ENCODE measurements around the gene RPS24.
"Not testable (repeated sequence)": the region's sequence is repeated elsewhere in the genome, so short reads cannot be mapped to it uniquely, and the experiment has no call there.

The RPS24 gene

DNA sequence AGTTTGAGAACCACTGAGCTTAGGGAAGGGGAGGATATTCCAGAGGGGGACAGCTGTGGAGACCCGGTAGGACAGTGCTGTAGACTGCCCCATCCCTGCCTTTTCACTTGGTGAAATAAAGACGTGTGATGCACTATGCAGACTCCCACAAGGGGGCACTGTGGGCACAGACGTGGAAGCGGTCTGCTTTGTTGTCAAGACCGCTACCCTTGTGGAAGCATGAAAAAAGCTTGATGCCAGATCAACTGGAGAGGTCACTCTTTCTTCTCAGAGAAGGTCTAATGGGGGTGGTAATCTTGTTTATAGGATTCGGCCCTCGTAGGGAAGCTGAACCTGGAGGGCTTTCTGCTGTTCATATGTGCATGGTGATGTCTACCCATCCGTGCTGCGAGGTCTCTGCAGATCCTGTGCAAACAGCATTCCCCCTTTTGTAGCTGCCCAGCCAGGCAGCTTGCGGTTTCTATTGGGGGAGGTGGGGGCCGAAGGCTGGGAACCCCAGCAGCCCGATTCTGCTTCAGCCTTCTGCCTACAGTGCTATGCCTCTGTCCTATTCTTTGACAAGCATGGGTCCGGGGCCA is 13.7 kb downstream of the RPS24 start:
- DNase-seq (ENCODE audit: low spot score) (peak; percentile 66), FAIRE-seq (no peak)

DNA sequence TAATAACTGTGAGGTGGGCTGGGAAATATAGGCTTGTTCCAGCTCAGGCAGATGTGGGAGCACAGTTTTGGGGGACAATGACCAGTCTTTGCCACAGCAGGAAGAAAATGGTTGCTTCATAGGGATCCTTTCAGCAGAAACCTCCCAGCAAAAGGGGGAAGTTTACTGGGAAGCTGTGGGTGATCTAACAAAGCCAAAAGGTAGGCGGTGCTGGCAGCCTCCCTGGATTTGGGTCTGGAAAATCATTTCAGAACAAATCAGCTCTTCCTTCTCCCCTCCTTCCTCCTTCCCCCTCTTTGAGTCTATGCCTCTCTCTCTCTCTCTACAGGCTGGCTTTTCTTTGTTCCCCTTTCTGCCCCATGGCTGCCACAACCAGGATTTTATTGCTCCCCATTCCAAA is 16.2 kb downstream of the RPS24 start:
- no peak for DNase-seq (ENCODE audit: low spot score)
- FAIRE-seq = no peak

DNA sequence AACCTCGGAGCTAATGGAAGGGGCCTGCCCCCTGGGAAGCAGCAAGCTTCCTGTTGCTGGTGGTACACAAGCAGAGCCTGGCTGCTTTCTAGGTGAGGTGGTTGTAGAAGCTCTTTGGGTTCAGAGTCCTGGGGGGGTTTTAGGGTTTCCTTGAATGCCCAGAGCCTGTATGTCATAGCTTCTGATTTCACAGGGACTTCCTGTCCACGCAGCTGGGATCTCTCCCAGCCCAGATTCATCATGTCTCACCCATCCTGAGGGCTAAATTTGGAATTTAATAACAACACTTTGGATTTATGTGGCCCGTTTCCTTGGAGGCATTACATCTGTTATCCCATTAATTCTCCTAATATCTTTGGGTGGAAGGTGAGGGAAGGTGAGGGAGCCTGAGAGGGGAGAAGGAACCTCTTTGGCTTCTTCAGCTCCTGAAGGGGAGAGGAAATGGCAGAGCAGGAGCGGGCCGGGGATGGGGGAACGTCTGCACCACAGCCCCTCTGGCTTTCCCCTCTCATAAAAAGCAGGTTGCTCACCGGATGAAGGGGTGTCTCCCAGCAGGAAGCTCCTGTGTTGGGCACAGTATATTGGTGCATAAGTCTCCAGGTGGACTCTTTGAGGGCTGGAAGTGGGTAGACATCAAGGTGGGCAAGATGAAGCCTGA is 19.7 kb downstream of the RPS24 start:
- no peak for DNase-seq (ENCODE audit: low spot score)
- no peak for FAIRE-seq

DNA sequence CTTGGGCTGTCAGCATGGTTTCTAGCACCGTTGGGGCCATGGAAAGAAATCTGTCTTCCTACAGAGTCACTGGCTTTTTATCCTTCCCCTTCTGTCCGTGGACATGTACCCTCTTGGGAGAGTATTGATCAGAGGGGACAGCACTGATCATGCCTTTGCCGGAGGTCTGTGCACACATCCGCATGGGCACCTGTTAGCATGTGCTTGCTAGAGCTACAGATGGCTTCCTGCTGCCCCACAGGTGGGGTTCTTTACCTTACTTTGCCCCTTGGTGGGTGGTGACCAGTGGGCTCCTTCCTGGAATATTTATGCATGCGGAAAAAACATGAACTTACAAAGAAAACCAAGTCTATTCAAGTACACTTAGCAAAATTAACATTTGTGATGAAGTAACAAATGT is 24.9 kb downstream of the RPS24 start:
- no peak for DNase-seq (ENCODE audit: low spot score)
- FAIRE-seq = no peak

DNA sequence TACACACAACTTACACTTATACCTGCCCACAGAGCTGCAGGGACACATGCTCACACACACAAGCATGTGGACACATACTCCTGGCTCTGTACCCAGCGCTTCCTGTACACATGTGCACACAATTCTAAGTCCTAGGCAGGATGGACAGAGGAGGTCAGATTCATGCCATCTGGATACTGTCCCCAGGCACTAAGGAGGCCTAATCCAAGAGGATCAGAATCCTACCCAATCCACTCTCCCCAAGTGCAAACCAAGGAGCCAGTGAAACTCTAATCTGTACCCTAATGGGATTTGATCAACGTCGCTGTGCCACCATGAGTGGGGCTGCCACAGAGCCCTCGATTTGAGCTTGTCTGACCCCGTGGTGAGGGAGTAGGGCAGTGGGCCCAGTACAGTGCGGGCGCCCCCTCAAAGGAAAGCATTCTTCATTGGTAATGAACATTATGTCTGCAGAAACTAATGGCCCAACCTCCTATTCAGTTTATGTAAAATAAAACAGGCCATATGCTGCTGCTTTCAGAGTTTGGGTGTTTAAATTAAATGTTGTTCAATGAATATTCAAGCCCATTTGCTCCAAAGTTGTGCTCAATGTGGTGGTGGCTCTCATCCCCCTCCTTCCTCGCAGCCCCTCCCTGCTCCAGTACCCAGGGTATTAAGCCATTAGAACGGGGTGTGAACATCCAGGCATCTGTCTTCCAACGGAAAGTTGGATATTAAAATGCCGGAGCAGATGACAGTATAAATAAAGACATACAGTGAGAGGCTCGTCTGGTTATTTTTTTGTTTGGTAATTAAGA is 26.4 kb downstream of the RPS24 start:
- FAIRE-seq (no peak), DNase-seq (ENCODE audit: low spot score) (no peak)

DNA sequence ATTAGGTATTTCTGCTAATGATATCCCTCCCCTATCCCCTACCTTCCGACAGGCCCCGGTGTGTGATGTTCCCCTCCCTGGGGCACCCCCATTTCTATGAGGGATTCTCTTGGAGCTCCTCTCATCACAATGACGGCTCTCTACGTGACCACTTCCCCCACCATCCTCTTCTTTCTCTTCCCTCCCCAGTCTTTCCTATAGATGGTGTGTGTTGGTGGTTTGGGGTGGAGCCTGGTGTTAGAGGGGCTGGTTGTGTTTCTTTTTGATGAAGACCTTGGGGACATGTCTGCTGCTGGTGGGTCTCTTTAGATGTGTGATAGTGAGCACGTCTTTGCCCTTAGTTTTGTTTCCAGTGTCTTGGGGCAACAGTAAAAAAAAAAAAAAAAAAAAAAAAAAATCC is 28.6 kb downstream of the RPS24 start:
- FAIRE-seq = no peak
- DNase-seq (ENCODE audit: low spot score) = no peak

DNA sequence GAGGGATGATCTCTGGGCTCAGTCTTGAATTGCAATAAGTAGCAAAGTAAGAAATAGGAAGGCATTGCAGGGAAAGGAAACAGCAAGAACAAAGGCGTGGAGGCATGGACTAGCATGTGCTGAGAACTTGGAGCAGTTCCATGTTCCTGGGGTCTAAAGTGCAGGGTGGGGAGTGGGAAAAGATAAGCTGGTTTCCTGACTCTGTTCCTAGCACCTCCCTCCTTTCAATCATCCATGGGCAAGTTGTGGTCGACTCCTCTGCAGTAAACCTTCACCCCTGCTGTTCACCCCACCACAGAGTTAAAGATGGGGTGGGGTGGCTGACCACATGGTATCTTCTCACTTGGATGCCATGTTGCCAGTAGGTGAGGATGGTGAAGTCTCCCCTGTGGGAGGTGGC is 29.6 kb downstream of the RPS24 start:
- DNase-seq (ENCODE audit: low spot score) (no peak), FAIRE-seq (no peak)

DNA sequence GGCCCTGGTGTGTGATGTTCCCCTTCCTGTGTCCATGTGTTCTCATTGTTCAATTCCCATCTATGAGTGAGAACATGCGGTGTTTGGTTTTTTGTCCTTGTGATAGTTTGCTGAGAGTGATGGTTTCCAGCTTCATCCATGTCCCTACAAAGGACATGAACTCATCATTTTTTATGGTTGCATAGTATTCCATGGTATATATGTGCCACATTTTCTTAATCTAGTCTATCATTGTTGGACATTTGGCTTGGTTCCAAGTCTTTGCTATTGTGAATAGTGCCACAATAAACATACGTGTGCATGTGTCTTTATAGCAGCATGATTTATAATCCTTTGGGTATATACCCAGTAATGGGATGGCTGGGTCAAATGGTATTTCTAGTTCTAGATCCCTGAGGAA is 31.3 kb downstream of the RPS24 start:
- FAIRE-seq; DNase-seq (ENCODE audit: low spot score): not testable (repeated sequence)

DNA sequence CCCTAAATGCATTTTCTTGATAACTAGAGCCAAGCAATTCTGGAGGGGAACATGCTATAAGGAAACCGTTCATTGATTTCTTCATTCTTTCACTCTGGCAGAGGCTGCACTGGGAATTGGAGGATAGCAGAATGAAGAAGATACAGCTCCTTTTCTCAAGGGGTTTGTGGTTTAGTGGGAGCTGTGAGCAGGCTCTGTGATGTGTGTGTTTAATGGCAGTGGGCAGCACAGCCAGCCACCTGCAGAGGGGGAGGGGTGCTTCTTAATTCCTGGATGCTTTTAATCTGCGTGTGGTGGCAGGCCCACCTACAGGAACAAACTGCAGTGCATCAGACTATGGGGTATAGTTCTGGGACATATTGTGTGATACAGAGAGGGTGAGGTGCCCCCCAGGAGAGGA is 31.9 kb downstream of the RPS24 start:
- no peak for DNase-seq (ENCODE audit: low spot score)
- no peak for FAIRE-seq

DNA sequence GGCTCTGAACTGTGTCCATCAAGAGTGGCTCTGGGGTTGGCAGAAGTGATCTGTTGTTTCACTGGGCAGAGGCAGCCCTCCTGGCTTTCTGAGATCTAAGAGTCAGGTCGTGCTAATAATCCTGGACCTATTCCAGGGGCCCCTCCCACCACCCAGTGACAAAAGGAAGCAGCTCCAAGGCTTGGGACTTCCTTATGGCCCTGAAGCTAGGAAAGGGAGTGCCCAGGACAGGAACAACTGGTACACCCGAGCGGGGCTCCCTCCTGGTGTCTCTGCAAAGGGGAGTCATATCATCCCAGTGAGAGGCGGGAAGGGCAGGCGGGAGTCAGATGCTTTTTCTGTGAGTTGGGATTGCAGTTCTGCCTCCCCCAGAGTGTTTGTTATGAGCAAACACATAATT is 32.3 kb downstream of the RPS24 start:
- FAIRE-seq (no peak), DNase-seq (ENCODE audit: low spot score) (no peak)

DNA sequence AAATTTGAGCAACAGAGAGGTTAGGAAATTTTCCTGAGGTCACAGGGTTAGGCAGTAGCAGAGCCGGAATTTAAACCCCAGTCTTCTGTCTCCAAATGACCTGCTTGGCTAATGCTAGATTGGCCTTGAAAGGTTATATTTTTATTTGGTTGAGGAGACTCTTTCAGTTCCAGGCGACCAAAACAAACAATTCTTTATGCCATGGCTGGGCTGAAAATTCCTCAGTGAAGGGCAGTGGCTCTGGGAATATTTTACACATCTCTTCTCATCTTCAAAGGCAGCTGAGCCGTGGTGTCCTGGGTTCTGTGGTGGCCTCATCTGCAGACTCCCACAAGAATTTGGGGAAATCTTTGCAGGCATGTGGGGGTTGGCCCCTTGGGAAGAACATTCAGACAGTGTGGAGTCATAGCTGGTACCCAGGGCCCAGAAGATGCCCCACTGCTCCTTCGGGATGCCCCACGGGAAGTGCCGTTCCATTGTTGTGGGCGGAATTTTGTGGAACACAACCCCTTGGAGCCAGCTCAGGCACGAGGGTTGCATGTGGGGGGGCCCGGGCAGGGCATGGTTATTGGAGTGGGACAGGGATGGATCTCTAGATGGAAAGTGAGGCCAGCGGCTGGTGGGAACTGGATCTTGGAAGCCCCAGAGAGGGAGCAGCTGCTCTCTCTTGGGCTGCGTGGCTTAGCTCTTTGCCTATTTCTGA is 33.2 kb downstream of the RPS24 start:
- no peak for DNase-seq (ENCODE audit: low spot score)
- FAIRE-seq = no peak

DNA sequence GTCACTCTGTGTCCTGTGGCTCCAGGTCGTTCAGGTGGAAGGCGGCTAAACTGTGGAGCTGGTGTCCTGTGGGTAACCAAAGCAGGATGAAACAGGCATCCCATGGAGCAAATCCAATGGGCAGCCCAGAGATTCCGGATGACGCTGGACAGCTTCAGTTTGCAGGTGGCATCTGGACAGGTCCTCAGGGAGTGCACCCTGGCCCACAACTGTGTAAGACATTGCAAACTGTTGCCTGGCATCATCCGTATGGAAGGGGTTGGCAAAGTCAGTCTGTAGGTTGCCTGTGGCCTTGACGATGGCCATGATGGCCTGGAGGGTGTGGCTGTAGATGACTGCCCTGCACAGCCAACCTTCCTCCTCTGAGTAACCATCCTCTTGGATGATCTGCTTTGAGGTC is 35.5 kb downstream of the RPS24 start:
- FAIRE-seq (no peak), DNase-seq (ENCODE audit: low spot score) (no peak)

DNA sequence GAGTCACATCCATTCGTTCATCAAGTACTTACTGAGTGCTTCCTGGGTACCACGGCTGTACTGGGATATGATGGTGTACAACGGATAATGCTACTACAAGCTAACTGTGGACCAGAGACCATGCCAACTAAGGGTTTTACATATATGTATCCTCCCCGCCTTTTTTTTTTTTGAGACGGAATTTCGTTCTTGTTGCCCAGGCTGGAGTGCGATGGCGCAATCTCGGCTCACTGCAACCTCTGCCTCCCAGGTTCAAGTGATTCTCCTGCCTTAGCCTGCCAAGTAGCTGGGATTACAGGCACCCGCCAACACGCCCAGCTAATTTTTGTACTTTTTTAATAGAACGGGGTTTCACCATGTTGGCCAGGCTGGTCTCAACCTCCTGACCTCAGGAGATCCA is 36.4 kb downstream of the RPS24 start:
- not testable (repeated sequence) for DNase-seq (ENCODE audit: low spot score)

DNA sequence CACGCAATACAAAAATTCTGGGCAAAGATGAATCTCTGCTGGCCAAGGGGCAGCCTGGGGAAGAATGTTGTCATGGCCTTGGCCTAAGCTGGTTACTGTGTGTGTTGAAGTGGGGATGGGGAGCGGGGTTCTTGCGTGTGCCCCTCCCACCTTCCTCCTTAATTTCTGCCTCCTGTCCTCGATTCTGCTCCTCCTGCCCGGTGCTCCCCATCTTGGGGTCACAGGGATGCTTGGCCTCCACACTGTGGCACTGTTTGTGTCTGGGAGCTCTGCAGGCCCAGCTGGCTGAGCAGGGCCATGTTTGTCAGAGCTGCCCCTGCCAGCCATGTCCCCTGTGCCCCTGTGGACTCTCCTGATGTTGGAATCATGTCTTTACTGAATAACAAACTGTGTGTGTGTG is 37.1 kb downstream of the RPS24 start:
- no peak for FAIRE-seq
- no peak for DNase-seq (ENCODE audit: low spot score)

More for the DNA sequence above, 36.4 kb downstream of the RPS24 start:
- not testable (repeated sequence) for FAIRE-seq

DNA sequence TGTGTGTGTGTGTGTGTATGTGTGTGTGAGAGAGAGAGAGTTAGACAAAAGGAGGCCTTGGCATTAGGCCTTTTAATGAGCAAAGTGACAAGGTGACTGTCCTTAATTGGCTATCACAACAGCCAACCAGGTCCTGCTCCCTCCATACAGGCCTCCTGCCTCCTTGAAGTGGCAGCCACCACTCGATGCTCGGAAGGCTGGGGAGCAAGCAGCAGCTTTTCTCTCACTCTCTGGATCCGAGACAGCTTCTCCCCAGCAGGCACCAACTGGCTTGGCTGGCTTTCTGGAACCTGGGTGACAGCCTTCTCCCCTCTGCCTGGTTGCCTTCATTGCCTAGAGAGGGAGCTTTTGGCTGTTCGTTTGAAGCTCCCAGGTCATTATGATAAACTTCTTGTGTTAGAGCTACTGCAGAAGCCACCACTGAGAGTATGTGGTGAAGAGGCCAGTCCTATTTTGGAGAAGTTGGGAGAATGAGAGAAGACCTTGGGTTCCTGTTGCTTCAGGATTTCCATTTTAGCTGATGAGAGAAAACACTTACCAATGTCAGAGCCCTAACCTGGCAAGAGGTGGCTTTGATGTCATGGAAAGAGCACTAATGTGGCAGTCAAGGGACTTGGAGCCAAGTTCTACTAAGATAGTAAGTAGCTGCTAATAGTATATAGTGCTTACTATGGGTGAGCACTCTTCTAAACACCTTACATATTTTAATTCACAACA is 37.6 kb downstream of the RPS24 start:
- FAIRE-seq (no peak), DNase-seq (ENCODE audit: low spot score) (no peak)

DNA sequence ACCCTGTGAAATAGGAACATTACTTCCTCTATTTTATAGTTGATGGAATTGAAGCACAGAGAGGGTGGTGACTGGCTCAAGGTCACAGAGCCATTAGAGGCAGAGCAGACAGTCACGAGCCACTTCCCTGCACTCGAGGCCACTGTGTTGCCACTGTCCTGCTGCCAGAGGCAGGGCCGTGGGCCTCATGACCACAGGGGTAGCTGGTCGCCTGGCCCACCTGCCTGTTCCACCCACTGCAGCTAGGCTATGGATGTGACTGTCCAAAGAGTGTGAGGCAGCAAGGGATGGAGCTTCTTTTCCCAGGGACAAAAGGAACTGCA is 38.2 kb downstream of the RPS24 start:
- FAIRE-seq = no peak
- no peak for DNase-seq (ENCODE audit: low spot score)

DNA sequence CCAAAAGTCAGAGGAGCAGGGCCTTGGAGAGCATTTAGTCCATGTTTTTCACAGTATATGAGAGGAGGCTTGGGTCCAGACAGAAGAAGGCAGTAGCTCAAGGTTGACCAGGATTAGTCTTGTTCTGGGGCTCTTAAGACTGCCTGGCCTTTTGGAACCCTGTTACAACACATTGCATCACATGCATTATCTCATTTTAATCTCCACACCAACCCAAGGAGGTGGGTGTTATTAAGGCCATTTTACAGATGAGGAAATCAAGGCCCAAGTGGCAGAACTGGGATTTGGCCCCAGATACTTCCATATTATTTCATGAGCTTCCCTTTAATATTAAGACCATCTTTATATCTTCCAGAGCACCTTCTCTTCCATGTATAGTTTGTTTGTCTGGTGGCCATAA is 38.8 kb downstream of the RPS24 start:
- DNase-seq (ENCODE audit: low spot score) = no peak
- no peak for FAIRE-seq

DNA sequence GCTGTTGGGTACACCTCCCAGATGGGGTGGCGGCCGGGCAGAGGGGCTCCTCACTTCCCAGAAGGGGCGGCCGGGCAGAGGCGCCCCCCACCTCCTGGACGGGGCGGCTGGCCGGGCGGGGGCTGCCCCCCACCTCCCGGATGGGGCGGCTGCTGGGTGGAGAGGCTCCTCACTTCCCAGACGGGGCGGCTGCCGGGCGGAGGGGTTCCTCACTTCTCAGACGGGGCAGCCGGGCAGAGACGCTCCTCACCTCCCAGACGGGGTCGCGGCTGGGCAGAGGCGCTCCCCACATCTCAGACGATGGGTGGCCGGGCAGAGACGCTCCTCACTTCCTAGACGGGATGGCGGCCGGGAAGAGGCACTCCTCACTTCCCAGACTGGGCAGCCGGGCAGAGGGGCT is 42.1 kb downstream of the RPS24 start:
- not testable (repeated sequence) for FAIRE-seq; DNase-seq (ENCODE audit: low spot score)

DNA sequence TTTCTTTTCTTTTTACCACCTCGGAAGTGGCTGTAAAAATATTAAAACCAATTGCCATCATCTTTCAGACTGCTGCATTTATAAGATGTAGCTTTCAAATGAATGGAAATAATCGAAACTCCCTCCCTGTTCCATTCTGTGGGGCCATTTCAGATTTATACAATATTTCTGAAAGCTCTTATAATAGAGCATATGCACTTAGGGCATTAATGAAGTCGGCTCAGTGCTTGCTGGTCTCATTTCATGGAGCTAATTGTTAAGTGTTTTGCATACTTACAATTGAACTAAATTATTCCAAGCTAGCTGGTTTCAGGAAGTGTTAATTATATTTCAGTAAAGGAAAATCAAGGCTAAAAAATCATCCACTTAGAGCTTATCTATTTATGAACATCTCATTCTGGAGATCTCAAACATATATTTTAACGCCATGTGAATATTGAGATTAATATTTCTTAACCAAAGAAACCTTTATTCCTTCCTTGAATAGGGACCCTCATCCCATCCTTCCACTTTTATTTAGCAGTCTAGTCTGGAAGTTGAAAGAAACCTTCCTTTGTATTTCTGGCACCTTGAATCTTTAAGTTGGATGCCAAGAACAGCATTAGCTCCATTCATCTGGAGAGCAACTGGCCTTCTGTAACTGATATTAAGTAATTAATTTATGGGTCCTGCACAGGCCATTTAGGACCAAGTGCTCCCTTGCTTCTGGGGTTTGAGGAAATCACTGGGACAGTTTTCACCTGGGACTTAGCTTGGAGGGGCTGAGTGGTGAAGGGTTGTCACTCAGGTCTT is 45.1 kb downstream of the RPS24 start:
- DNase-seq (ENCODE audit: low spot score) (no peak), FAIRE-seq (no peak)

DNA sequence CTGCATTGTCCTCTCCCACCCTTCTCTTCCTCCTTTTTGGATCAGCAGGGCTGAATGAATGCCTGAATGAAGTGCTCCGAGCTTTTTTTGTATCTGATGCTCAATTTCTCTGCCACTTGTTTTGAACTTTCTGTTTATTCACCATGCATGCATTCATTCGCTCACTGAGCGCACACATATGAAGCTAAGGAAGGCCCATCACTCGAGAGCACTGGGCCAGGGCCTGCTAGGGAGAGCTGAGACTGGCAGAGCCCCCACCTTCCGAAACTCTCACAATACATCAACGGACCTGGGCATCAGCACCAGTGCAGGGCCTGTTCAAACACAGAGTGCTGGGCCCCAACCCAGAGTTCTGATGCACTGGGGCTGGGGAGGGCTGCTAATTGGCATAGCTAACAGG is 45.7 kb downstream of the RPS24 start:
- FAIRE-seq = no peak
- DNase-seq (ENCODE audit: low spot score) = no peak

DNA sequence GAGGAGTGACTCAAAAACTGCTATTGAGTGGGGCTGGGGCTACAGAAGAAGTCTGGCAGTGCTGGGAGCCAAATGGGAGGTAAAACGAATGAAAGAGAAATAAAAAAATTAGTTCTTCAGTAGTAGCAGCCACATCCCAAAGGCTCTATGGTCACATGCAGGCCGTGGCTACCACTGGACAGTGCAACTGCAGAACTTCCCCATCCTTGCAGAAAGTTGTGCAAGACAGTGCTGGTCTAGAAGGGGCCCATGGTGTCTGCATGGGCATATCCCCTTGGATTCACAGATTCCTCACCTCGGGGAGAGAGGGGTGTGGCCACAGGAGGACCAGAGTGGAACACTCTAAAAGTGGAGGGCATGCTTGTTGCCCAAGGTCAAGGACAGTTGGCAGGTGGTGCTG is 47.6 kb downstream of the RPS24 start:
- no peak for FAIRE-seq
- no peak for DNase-seq (ENCODE audit: low spot score)

All from RCC 7860 (cell line).